Tibial nerve (tissue), 4 donors: Measurements from ENCODE around the gene PTBP3. TPM values are rescaled to one million over a fixed set of nuclear protein-coding genes. Genes with fewer than 3 reads are reported as not detected.
"Not testable (repeated sequence)": the region's sequence is repeated elsewhere in the genome, so short reads cannot be mapped to it uniquely, and the experiment has no call there.

ENCODE experiments used
- DNase-seq, 2 donors: peaks; one replicate each; pipeline ENCODE4 v3.0.0-alpha.2; 2019; ENCODE audit warnings: low spot score in 2 of 2
- H3K27ac ChIP-seq, 4 donors: fragments of 200-600 bp; sonication (generic) in 3 of 4; one replicate each; pipeline ENCODE4 v1.5.1; 2017 to 2019; ENCODE audit warnings: mild to moderate bottlenecking in 1 of 4
- H3K27me3 ChIP-seq, 2 donors: fragments of 200-600 bp; sonication (generic) in 1 of 2; one replicate each; pipeline versions ENCODE4 v1.5.1 to v1.6.0; 2017 to 2019
- H3K36me3 ChIP-seq, 3 donors: fragments of 200-600 bp; sonication (generic); one replicate each; pipeline ENCODE4 v1.5.1; 2018 to 2019
- H3K4me1 ChIP-seq, 4 donors: fragments of 200-600 bp; sonication (generic) in 3 of 4; one replicate each; pipeline ENCODE4 v1.5.1; 2017 to 2019
- H3K4me3 ChIP-seq, 4 donors: fragments of 200-600 bp; sonication (generic) in 3 of 4; one replicate each; pipeline ENCODE4 v1.5.1; 2017 to 2019; ENCODE audit warnings: mild to moderate bottlenecking in 1 of 4, moderate library complexity in 1 of 4
- H3K9me3 ChIP-seq, 4 donors: fragments of 200-600 bp; sonication (generic) in 3 of 4; one replicate each; pipeline ENCODE4 v1.5.1; 2017 to 2019
- CTCF ChIP-seq, 5 experiments: fragments of 200-600 bp in 3 of 5; fragments of 450-650 bp in 2 of 5; sonication (generic) in 3 of 5; IDR thresholded peaks; one replicate each; pipeline ENCODE4 v1.5.1; 2016 to 2019; ENCODE audit warnings: antibody characterized with exemption in 5 of 5, mild to moderate bottlenecking in 3 of 5, moderate library complexity in 2 of 5
- EP300 ChIP-seq, 2 donors: sonication (generic); formaldehyde crosslinking; IDR thresholded peaks; one replicate each; pipeline ENCODE4 v1.6.1; 2017; ENCODE audit warnings: antibody characterized with exemption in 2 of 2, mild to moderate bottlenecking in 1 of 2
- POLR2A ChIP-seq, 2 donors: fragments of 450-650 bp; IDR thresholded peaks; one replicate each; pipeline ENCODE4 v1.6.1; 2017; ENCODE audit warnings: antibody characterized with exemption in 2 of 2, mild to moderate bottlenecking in 2 of 2, moderate library complexity in 2 of 2
- WGBS, 2 donors: methylation state at CpG; one replicate each; pipeline ENCODE4 v1.1.5; 2018; 5-methylcytosine and 5-hydroxymethylcytosine counted together
- total RNA-seq, 4 donors: library from RNA; depleted of rRNA; stranded (reverse); fragments of >200 nt; gene quantifications; one replicate each; pipeline ENCODE4 v1.1.0, GENCODE V29; 2016

The PTBP3 gene
- total RNA-seq, 4 donors from 2014 or later = 25.9 to 46.5 (median 31.8) TPM

GRCh38 chr9:112203536-112203935 is 129.9 kb downstream of the PTBP3 start:
- no peaks in the 10 kb centered on the region for H3K27me3 ChIP-seq
- TF ChIP-seq CTCF (IDR thresholded peaks at IDR 0.05) (no peak), POLR2A (IDR thresholded peaks at IDR 0.05) (no peak), EP300 (IDR thresholded peaks at IDR 0.05) (no peak)
- 66 to 73% methylated on average over 2 of the region's 2 CpGs for WGBS, 2 donors

GRCh38 chr9:112200711-112201110 is 132.7 kb downstream of the PTBP3 start:
- WGBS, 2 donors = 85 to 92% methylated on average over 5 of the region's 5 CpGs
- no peaks in the 10 kb centered on the region for H3K4me1 ChIP-seq

More at GRCh38 chr9:112203536-112203935, 129.9 kb downstream of the PTBP3 start:
- Histone ChIP-seq H3K36me3 (peaks cover 0 to 38% (median 10%) of the 10 kb centered on the region in 3 donors), H3K4me1 (no peaks in the 10 kb centered on the region), H3K4me3 (no peak overlapping the region), H3K9me3 (peaks cover 0 to 44% (median 7%) of the 10 kb centered on the region in 4 donors), H3K27ac (no peak overlapping the region)
- DNase-seq = no peak

GRCh38 chr9:112198646-112199045 is 134.8 kb downstream of the PTBP3 start:
- Histone ChIP-seq H3K36me3 (no peaks in the 10 kb centered on the region), H3K4me3 (no peak overlapping the region), H3K27ac (no peak overlapping the region), H3K4me1 (peaks cover 0 to 9% (median 0%) of the 10 kb centered on the region in 4 donors), H3K9me3 (peaks cover 0 to 11% (median 0%) of the 10 kb centered on the region in 4 donors), H3K27me3 (no peaks in the 10 kb centered on the region)
- WGBS, 2 donors = 73 to 78% methylated on average over 4 of the region's 4 CpGs
- DNase-seq = no peak
- no peak for TF ChIP-seq POLR2A (IDR thresholded peaks at IDR 0.05)
- TF ChIP-seq CTCF (IDR thresholded peaks at IDR 0.05) = no peak
- no peak for TF ChIP-seq EP300 (IDR thresholded peaks at IDR 0.05)

More at GRCh38 chr9:112200711-112201110, 132.7 kb downstream of the PTBP3 start:
- DNase-seq = no peak
- peaks cover 0 to 10% (median 0%) of the 10 kb centered on the region in 3 donors for H3K36me3 ChIP-seq
- TF ChIP-seq EP300 (IDR thresholded peaks at IDR 0.05) = no peak
- no peak for TF ChIP-seq POLR2A (IDR thresholded peaks at IDR 0.05)
- no peak for TF ChIP-seq CTCF (IDR thresholded peaks at IDR 0.05)
- H3K4me3 ChIP-seq = no peak overlapping the region
- no peaks in the 10 kb centered on the region for H3K27me3 ChIP-seq
- H3K9me3 ChIP-seq = peaks cover 0 to 20% (median 0%) of the 10 kb centered on the region in 4 donors
- H3K27ac ChIP-seq = no peak overlapping the region

GRCh38 chr9:112194969-112195431 is 138.4 kb downstream of the PTBP3 start:
- Histone ChIP-seq H3K36me3 (no peaks in the 10 kb centered on the region), H3K4me1 (peaks cover 0 to 9% (median 0%) of the 10 kb centered on the region in 4 donors), H3K9me3 (no peaks in the 10 kb centered on the region), H3K27ac (peak overlapping the region in 3 of 4 donors; percentile 34 to 84 (median 72)), H3K4me3 (no peak overlapping the region), H3K27me3 (no peaks in the 10 kb centered on the region)
- WGBS, 2 donors = 73 to 81% methylated on average over 4 of the region's 4 CpGs
- DNase-seq = no peak
- TF ChIP-seq EP300 (IDR thresholded peaks at IDR 0.05) = peak in 1 of 2 donors; percentile 40
- no peak for TF ChIP-seq POLR2A (IDR thresholded peaks at IDR 0.05)
- no peak for TF ChIP-seq CTCF (IDR thresholded peaks at IDR 0.05)

- WGBS, 2 donors = 71 to 73% methylated on average over 6 of the region's 6 CpGs
- no peaks in the 10 kb centered on the region for H3K36me3 ChIP-seq
- peak overlapping the region in 3 of 4 donors; percentile 13 to 84 (median 72) for H3K27ac ChIP-seq
- no peak overlapping the region for H3K4me3 ChIP-seq
- TF ChIP-seq POLR2A (IDR thresholded peaks at IDR 0.05) (no peak), CTCF (IDR thresholded peaks at IDR 0.05) (no peak), EP300 (IDR thresholded peaks at IDR 0.05) (no peak)
- no peak for DNase-seq
- no peaks in the 10 kb centered on the region for H3K27me3 ChIP-seq
- no peaks in the 10 kb centered on the region for H3K9me3 ChIP-seq
- H3K4me1 ChIP-seq = peaks cover 0 to 9% (median 0%) of the 10 kb centered on the region in 4 donors
Measured at GRCh38 chr9:112193572-112194288, 139.7 kb downstream of the PTBP3 start.

GRCh38 chr9:112190320-112190719 is 143.1 kb downstream of the PTBP3 start:
- 96 to 97% methylated on average over 1 of the region's 1 CpG for WGBS, 2 donors

More at GRCh38 chr9:112190320-112190719, 143.1 kb downstream of the PTBP3 start:
- not testable (repeated sequence) for H3K4me1 ChIP-seq, H3K27me3 ChIP-seq, H3K27ac ChIP-seq, H3K9me3 ChIP-seq, H3K36me3 ChIP-seq, H3K4me3 ChIP-seq, DNase-seq
